Calu3 (cell line): Measurements from ENCODE around the gene ABHD4. TPM values are rescaled to one million over a fixed set of nuclear protein-coding genes. Genes with fewer than 3 reads are reported as not detected.
"Not testable (repeated sequence)": the region's sequence is repeated elsewhere in the genome, so short reads cannot be mapped to it uniquely, and the experiment has no call there.

Experiments used
- BruUV-seq: library from RNA; stranded (reverse); fragments of 400-500 nt; replicated peaks from 2 replicates; lab custom pipeline; 2021; lab: Mats Ljungman, UMichigan
- CTCF ChIA-PET: fragments of 300-600 bp; sonication (Branson Sonifier 250); formaldehyde crosslinking; loops from one replicate; lab custom pipeline; 2022; ENCODE audit warnings: antibody characterized with exemption; lab: Charles Lee
- DNase-seq: peaks from one replicate; pipeline ENCODE4 v3.0.0; 2022
- H3K27ac Mint-ChIP-seq: one replicate; pipeline ENCODE4 v1.8.0; 2022; ENCODE audit warnings: mixed read lengths; ENCODE audit not compliant: unreplicated experiment
- H3K27me3 Mint-ChIP-seq: one replicate; pipeline ENCODE4 v1.8.0; 2022; ENCODE audit warnings: mixed read lengths; ENCODE audit not compliant: unreplicated experiment
- H3K36me3 Mint-ChIP-seq: one replicate; pipeline ENCODE4 v1.8.0; 2022; ENCODE audit warnings: mild to moderate bottlenecking, moderate library complexity, mixed read lengths; ENCODE audit not compliant: insufficient read depth, unreplicated experiment
- H3K4me1 Mint-ChIP-seq: one replicate; pipeline ENCODE4 v1.8.0; 2022; ENCODE audit warnings: mild to moderate bottlenecking, low read depth, mixed read lengths; ENCODE audit not compliant: unreplicated experiment
- H3K4me3 Mint-ChIP-seq: one replicate; pipeline ENCODE4 v1.8.0; 2022; ENCODE audit warnings: mild to moderate bottlenecking, low read depth, moderate library complexity, mixed read lengths; ENCODE audit not compliant: unreplicated experiment
- H3K9me3 Mint-ChIP-seq: one replicate; pipeline ENCODE4 v1.8.0; 2022; ENCODE audit warnings: low read depth, mixed read lengths; ENCODE audit not compliant: unreplicated experiment
- CTCF ChIP-seq: fragments of 200-600 bp; IDR thresholded peaks from one replicate; pipeline ENCODE4 v1.8.0; 2022; ENCODE audit warnings: antibody characterized with exemption; ENCODE audit not compliant: unreplicated experiment
- intact Hi-C: fragments of 100-400 bp; cut with micrococcal nuclease; formaldehyde crosslinking; loops from one replicate; pipeline ENCODE4 v1.10.0; 2022; ENCODE audit not compliant: unreplicated experiment
- total RNA-seq: library from RNA; stranded (reverse); gene quantifications from 2 replicates; pipeline ENCODE4 v1.2.3, GENCODE V29; 2022

The ABHD4 gene
- total RNA-seq, 1 experiment from 2014 or later, result 11.2 TPM

- CTCF ChIA-PET, result no interaction called here
- TF ChIP-seq CTCF, result no peak
- H3K4me1 Mint-ChIP-seq, result peaks cover 12% of the 10 kb centered on the region
- no peak for DNase-seq
- H3K27me3 Mint-ChIP-seq, result no peaks in the 10 kb centered on the region
- H3K36me3 Mint-ChIP-seq, result peaks cover 15% of the 10 kb centered on the region
- H3K4me3 Mint-ChIP-seq, result no peak overlapping the region
- intact Hi-C loops, result no loop called here
- no peak overlapping the region for H3K27ac Mint-ChIP-seq
- no TSS peak for BruUV-seq
- H3K9me3 Mint-ChIP-seq, result no peaks in the 10 kb centered on the region
Measured at GRCh38 chr14:22610931-22611330, 12.8 kb downstream of the ABHD4 start.

GRCh38 chr14:22613106-22613695 lies 15.1 kb downstream of the ABHD4 start:
- no TSS peak for BruUV-seq
- no peaks in the 10 kb centered on the region for H3K9me3 Mint-ChIP-seq
- no peak for TF ChIP-seq CTCF
- H3K27ac Mint-ChIP-seq, result peak overlapping the region; percentile 79
- H3K36me3 Mint-ChIP-seq, result peaks cover 15% of the 10 kb centered on the region
- peaks cover 12% of the 10 kb centered on the region for H3K4me1 Mint-ChIP-seq
- H3K27me3 Mint-ChIP-seq, result no peaks in the 10 kb centered on the region
- no peak for DNase-seq
- CTCF ChIA-PET, result no interaction called here
- intact Hi-C loops, result no loop called here
- peak overlapping the region; percentile 14 for H3K4me3 Mint-ChIP-seq

- Mint-ChIP-seq H3K4me3 (peak overlapping the region; percentile 14), H3K27ac (peak overlapping the region; percentile 79), H3K4me1 (peaks cover 12% of the 10 kb centered on the region), H3K36me3 (peaks cover 15% of the 10 kb centered on the region), H3K27me3 (no peaks in the 10 kb centered on the region), H3K9me3 (no peaks in the 10 kb centered on the region)
- TF ChIP-seq CTCF, result no peak
- BruUV-seq, result no TSS peak
- DNase-seq, result no peak
- CTCF ChIA-PET, result no interaction called here
- intact Hi-C loops, result no loop called here
Measured at GRCh38 chr14:22613736-22614239, 15.7 kb downstream of the ABHD4 start.

- no peaks in the 10 kb centered on the region for H3K9me3 Mint-ChIP-seq
- H3K27me3 Mint-ChIP-seq, result no peaks in the 10 kb centered on the region
- H3K36me3 Mint-ChIP-seq, result peaks cover 15% of the 10 kb centered on the region
- CTCF ChIA-PET, result no interaction called here
- peak overlapping the region; percentile 79 for H3K27ac Mint-ChIP-seq
- intact Hi-C loops, result no loop called here
- no peak overlapping the region for H3K4me3 Mint-ChIP-seq
- DNase-seq, result peak; percentile 73
- no TSS peak for BruUV-seq
- no peak for TF ChIP-seq CTCF
- peaks cover 12% of the 10 kb centered on the region for H3K4me1 Mint-ChIP-seq
Measured at GRCh38 chr14:22614240-22614799, 16.2 kb downstream of the ABHD4 start.

GRCh38 chr14:22615765-22616164 lies 17.7 kb downstream of the ABHD4 start:
- H3K27ac Mint-ChIP-seq, BruUV-seq, intact Hi-C loops: not testable (repeated sequence)

More at GRCh38 chr14:22615765-22616164, 17.7 kb downstream of the ABHD4 start:
- H3K9me3 Mint-ChIP-seq, H3K27me3 Mint-ChIP-seq, H3K4me3 Mint-ChIP-seq, CTCF ChIA-PET, DNase-seq: not testable (repeated sequence)
- peaks cover 12% of the 10 kb centered on the region for H3K4me1 Mint-ChIP-seq
- peaks cover 10% of the 10 kb centered on the region for H3K36me3 Mint-ChIP-seq
